WERI-Rb-1 (cell line): Measurements from ENCODE around the gene ANKFN1.

Experiments
- DNase-seq: peaks from one replicate; pipeline ENCODE4 v3.0.0-alpha.2; 2020
- H3K27ac ChIP-seq: fragments of 250-450 bp; sonication (Bioruptor Pico); 2 replicates; pipeline ENCODE4 v1.5.1; 2020; ENCODE audit warnings: mild to moderate bottlenecking, moderate library complexity
- H3K27me3 ChIP-seq: fragments of 250-450 bp; sonication (Bioruptor Pico); 2 replicates; pipeline ENCODE4 v1.5.1; 2021; ENCODE audit warnings: mild to moderate bottlenecking, low read depth, moderate library complexity; ENCODE audit not compliant: insufficient read depth, severe bottlenecking
- H3K36me3 ChIP-seq: fragments of 250-450 bp; sonication (Bioruptor Pico); 2 replicates; pipeline ENCODE4 v1.5.1; 2020; ENCODE audit warnings: mild to moderate bottlenecking, moderate library complexity
- H3K4me3 ChIP-seq: 2 replicates; pipeline ENCODE4 v1.5.1; 2011; ENCODE audit warnings: low read depth, mild to moderate bottlenecking, control low read depth, low read length
- H3K9me3 ChIP-seq: fragments of 250-450 bp; sonication (Bioruptor Pico); 2 replicates; pipeline ENCODE4 v1.5.1; 2021; ENCODE audit warnings: mild to moderate bottlenecking, moderate library complexity; ENCODE audit not compliant: severe bottlenecking
- CTCF ChIP-seq: IDR thresholded peaks from 2 replicates; pipeline ENCODE4 v1.5.1; 2011; ENCODE audit warnings: low read depth, mild to moderate bottlenecking, control low read depth, inconsistent platforms, low read length

The ANKFN1 gene

GRCh38 chr17:56510554-56511342 lies 357.5 kb downstream of the ANKFN1 start:
- H3K36me3 ChIP-seq = no peaks in the 10 kb centered on the region
- no peak overlapping the region for H3K27ac ChIP-seq
- TF ChIP-seq CTCF = no peak
- H3K4me3 ChIP-seq = no peak overlapping the region
- peaks cover 44% of the 10 kb centered on the region for H3K27me3 ChIP-seq
- no peak for DNase-seq
- H3K9me3 ChIP-seq = no peaks in the 10 kb centered on the region

DNA sequence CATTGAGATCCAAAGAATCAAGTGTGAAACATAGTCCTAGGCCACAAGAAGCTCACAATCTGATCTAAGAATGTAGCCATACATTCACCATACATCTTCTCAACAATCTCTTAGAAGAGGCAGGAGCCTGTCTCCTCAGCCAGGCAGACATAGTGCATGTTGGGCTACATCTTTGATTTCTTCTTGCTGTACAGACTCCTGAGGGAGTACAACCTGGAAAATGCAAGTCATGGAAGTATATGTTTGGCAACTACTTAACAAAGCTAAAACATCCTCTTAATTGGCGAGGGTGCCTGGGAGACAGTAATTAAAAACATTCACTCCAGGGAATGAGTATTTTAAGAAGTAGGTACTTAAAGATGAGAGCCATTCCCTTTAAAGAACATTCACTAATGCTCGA lies 361.0 kb downstream of the ANKFN1 start:
- no peaks in the 10 kb centered on the region for H3K9me3 ChIP-seq
- no peak for DNase-seq
- H3K27ac ChIP-seq = no peak overlapping the region
- peaks cover 53% of the 10 kb centered on the region for H3K27me3 ChIP-seq
- no peak for TF ChIP-seq CTCF
- no peak overlapping the region for H3K4me3 ChIP-seq
- H3K36me3 ChIP-seq = no peaks in the 10 kb centered on the region

DNA sequence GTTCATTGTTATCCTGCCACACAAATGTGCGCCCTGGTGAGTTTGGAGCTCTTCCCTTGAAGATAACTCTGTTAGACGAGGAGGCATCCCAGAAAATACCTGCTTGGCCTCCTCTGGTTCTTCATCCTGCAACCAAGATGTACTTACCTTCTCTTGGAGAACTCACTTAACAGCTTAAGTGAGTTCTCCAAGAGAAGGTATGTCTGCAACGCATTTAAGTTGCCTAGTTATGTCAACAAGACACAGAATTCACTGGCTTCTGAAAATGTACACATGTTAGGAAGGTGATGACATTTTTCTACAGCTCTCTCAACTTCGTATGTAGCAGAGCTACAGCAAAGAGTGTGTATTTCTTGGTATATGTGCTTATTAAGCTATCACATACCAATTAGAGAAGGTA lies 361.6 kb downstream of the ANKFN1 start:
- DNase-seq = no peak
- no peak overlapping the region for H3K27ac ChIP-seq
- H3K9me3 ChIP-seq = no peaks in the 10 kb centered on the region
- H3K4me3 ChIP-seq = no peak overlapping the region
- no peak for TF ChIP-seq CTCF
- H3K36me3 ChIP-seq = no peaks in the 10 kb centered on the region
- peaks cover 50% of the 10 kb centered on the region for H3K27me3 ChIP-seq

DNA sequence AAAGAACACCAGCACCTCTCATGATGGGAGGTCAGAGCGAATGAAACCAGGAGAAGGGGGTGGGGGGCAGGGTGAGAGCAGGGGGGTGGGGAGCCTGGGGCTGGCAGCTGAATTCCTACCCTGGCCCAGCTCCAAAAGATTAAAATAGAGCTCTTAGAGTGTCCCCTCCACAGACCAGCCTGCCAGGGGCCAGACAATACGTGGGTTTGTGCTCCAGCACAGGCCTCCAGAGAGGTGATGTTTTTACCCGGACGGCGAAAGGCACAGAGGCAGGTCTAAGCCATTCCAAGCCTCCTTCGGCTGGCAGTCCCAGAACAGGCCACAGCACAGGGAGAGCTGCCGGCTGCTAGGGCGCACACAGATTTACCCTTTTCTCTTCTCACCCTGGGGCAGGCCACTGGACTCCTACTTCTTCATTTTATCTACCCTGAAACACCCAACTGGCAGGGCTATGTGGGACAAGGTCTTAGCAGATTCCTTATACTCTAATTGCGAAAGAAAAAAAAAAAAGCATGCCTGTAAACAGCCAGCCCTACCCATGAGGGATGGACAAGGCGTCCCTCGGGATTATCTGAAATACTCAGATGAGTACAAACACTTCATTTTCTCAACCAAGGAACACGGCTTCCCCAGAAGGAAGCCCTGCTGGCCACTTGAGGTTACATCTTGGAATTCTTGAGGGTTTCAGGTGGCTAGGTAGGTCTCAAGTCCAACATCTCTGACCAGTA lies 368.3 kb downstream of the ANKFN1 start:
- Histone ChIP-seq H3K27me3 (peaks cover 40% of the 10 kb centered on the region), H3K4me3 (no peak overlapping the region), H3K27ac (no peak overlapping the region), H3K36me3 (no peaks in the 10 kb centered on the region), H3K9me3 (no peaks in the 10 kb centered on the region)
- DNase-seq = no peak
- TF ChIP-seq CTCF = no peak

DNA sequence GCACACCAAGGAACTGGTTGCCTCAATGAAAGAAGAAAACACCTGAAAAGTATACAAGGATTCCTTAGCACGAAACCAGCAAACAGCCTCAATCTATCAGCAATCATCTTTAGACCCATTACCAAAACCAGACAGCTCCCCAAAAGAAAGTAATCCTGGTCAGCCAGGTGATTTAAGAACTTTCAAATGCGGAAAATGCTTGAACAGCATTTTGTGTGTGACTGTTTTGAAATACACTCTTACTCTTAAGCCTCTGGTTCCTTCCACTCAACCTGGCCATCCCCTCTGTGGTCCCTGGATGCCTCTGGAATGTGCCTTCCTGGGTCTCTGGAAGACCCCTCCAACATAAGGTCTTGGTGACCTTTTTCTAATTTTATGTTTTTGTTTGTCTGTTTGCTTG lies 369.8 kb downstream of the ANKFN1 start:
- DNase-seq = no peak
- H3K9me3 ChIP-seq = no peaks in the 10 kb centered on the region
- H3K36me3 ChIP-seq = no peaks in the 10 kb centered on the region
- H3K4me3 ChIP-seq = no peak overlapping the region
- no peak for TF ChIP-seq CTCF
- no peak overlapping the region for H3K27ac ChIP-seq
- peaks cover 41% of the 10 kb centered on the region for H3K27me3 ChIP-seq
